ENCODE data around the gene TENT5A. TPM values are rescaled to one million over a fixed set of nuclear protein-coding genes. Genes with fewer than 3 reads are reported as not detected.
"Not testable (repeated sequence)": the region's sequence is repeated elsewhere in the genome, so short reads cannot be mapped to it uniquely, and the experiment has no call there.

TENT5A gene
- total RNA-seq, 4 donors from 2014 or later = 5.6 to 42.1 (median 34.2) TPM

DNA sequence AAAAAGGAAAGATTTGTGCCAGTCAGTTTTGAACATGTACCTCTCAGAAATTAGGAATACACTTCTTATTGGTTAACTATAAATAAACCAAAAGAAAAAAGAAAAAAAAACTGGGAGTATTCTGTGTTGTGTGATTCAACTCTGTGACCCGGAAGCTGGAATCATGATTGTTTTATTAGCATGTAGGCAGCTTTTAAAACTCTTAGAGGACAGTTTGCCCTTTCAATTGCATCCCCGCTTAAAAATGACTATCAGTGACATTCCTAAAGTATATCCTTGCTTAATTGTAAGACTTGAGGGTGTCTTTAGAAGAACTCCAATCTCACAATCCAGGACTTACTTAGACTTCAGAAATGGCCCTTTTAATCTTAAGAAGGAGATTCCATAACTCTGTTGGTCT lies 29.1 kb upstream of the TENT5A start:
- no peak overlapping the region for H3K4me3 ChIP-seq
- H3K4me1 ChIP-seq = peaks cover 0 to 13% (median 1%) of the 10 kb centered on the region in 4 donors
- H3K27me3 ChIP-seq = no peaks in the 10 kb centered on the region
- TF ChIP-seq POLR2AphosphoS5 (IDR thresholded peaks at IDR 0.05) (no peak), POLR2A (IDR thresholded peaks at IDR 0.05) (no peak), EP300 (IDR thresholded peaks at IDR 0.05; ENCODE audit: low read depth) (no peak)
- TF ChIP-seq, protein P1, sequence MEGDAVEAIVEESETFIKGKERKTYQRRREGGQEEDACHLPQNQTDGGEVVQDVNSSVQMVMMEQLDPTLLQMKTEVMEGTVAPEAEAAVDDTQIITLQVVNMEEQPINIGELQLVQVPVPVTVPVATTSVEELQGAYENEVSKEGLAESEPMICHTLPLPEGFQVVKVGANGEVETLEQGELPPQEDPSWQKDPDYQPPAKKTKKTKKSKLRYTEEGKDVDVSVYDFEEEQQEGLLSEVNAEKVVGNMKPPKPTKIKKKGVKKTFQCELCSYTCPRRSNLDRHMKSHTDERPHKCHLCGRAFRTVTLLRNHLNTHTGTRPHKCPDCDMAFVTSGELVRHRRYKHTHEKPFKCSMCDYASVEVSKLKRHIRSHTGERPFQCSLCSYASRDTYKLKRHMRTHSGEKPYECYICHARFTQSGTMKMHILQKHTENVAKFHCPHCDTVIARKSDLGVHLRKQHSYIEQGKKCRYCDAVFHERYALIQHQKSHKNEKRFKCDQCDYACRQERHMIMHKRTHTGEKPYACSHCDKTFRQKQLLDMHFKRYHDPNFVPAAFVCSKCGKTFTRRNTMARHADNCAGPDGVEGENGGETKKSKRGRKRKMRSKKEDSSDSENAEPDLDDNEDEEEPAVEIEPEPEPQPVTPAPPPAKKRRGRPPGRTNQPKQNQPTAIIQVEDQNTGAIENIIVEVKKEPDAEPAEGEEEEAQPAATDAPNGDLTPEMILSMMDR (IDR thresholded peaks at IDR 0.05) = no peak
- in situ Hi-C loops (cut with MboI; ENCODE audit: low pct_ligation_motif_present in 1 of 4, low pct_unique_long_range_greater_than_20kb in 1 of 4, low sequenced_read_pairs in 3 of 4) (no loop called here), intact Hi-C loops (cut with DNase I; ENCODE audit: low total_unique reads) (no loop called here)
- no peaks in the 10 kb centered on the region for H3K9me3 ChIP-seq
- DNase-seq = no peak
- no peak overlapping the region for H3K27ac ChIP-seq
- H3K36me3 ChIP-seq = no peaks in the 10 kb centered on the region
- WGBS, 2 donors (ENCODE audit: low coverage in 1 of 2) = 44 to 55% methylated on average over 2 of the region's 2 CpGs

DNA sequence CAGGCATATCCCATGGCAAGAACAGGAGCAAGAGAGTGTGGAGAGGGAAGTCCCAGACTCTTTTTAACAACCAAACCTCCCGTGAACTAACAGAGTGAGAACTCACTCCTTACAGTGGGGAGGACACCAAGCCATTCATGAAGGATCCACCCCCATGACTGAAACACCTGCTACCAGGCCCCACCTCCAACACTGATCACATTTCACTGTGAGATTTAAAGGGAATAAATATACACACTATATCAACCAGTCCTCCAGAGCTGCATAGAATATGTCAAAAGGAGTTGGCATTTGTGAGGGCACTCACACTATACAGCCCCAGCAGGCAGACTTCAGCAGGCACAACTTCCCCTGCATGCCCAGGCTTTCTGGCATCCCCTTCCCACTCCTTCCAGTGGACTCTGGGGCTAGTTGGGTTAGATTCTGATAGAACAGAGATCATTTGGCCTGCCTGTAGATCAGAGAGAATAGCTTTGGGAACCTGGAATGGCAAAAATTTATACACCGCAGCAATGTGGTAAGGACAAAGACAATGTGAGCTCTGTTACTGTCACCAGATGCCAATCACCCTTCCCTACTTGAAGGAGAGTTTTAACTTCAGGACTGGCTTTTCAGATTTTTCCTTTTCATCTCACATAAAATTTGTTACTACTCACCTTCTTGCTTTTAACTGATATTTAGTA lies 25.2 kb upstream of the TENT5A start:
- 83 to 90% methylated on average over 1 to 2 of the region's 2 CpGs for WGBS, 2 donors (ENCODE audit: low coverage in 1 of 2)
- peaks cover 0 to 17% (median 4%) of the 10 kb centered on the region in 4 donors for H3K4me1 ChIP-seq
- H3K9me3 ChIP-seq = no peaks in the 10 kb centered on the region
- in situ Hi-C loops (cut with MboI; ENCODE audit: low pct_ligation_motif_present in 1 of 4, low pct_unique_long_range_greater_than_20kb in 1 of 4, low sequenced_read_pairs in 3 of 4) = no loop called here
- TF ChIP-seq, protein P1 (IDR thresholded peaks at IDR 0.05) = no peak
- TF ChIP-seq EP300 (IDR thresholded peaks at IDR 0.05; ENCODE audit: low read depth) = no peak
- TF ChIP-seq POLR2A (IDR thresholded peaks at IDR 0.05) = no peak
- no peak for TF ChIP-seq POLR2AphosphoS5 (IDR thresholded peaks at IDR 0.05)
- no peaks in the 10 kb centered on the region for H3K36me3 ChIP-seq
- intact Hi-C loops (cut with DNase I; ENCODE audit: low total_unique reads) = no loop called here
- H3K27ac ChIP-seq = no peak overlapping the region
- H3K27me3 ChIP-seq = no peaks in the 10 kb centered on the region
- no peak overlapping the region for H3K4me3 ChIP-seq
- no peak for DNase-seq

- H3K27ac ChIP-seq; H3K9me3 ChIP-seq; DNase-seq; in situ Hi-C loops (cut with MboI; ENCODE audit: low pct_ligation_motif_present in 1 of 4, low pct_unique_long_range_greater_than_20kb in 1 of 4, low sequenced_read_pairs in 3 of 4); intact Hi-C loops (cut with DNase I; ENCODE audit: low total_unique reads); H3K4me1 ChIP-seq; H3K27me3 ChIP-seq; H3K36me3 ChIP-seq; H3K4me3 ChIP-seq: not testable (repeated sequence)
- 75 to 78% methylated on average over 1 to 4 of the region's 4 CpGs for WGBS, 2 donors (ENCODE audit: low coverage in 1 of 2)
Measured at GRCh38 chr6:81776219-81776618, 23.7 kb upstream of the TENT5A start.

DNA sequence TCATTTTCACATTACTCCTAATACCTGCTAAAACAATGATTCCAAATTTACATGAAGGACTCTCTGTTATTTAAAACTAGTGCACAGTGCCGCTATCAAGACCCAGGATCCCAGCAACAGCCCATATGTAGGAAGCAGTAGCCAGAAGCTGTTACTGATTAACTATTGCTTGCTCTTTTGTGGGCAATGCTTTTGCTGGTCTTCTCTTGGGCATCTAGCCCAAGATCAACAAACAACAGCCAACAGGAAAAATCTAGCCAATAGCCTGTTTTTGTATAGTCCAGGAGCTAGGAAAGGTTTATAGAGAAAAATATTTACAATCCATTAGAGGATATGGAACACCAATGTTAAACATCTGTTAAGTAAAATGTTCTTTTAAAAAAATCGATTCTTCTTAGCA lies 22.1 kb upstream of the TENT5A start:
- peaks cover 0 to 7% (median 3%) of the 10 kb centered on the region in 4 donors for H3K4me1 ChIP-seq
- no peak for DNase-seq

More for the DNA sequence above, 22.1 kb upstream of the TENT5A start:
- Histone ChIP-seq H3K27me3 (no peaks in the 10 kb centered on the region), H3K27ac (no peak overlapping the region), H3K36me3 (no peaks in the 10 kb centered on the region), H3K9me3 (no peaks in the 10 kb centered on the region), H3K4me3 (no peak overlapping the region)
- TF ChIP-seq, protein P1 (IDR thresholded peaks at IDR 0.05) = no peak
- TF ChIP-seq POLR2AphosphoS5 (IDR thresholded peaks at IDR 0.05) = no peak
- WGBS, 2 donors (ENCODE audit: low coverage in 1 of 2) = 52 to 56% methylated on average over 2 of the region's 2 CpGs
- in situ Hi-C loops (cut with MboI; ENCODE audit: low pct_ligation_motif_present in 1 of 4, low pct_unique_long_range_greater_than_20kb in 1 of 4, low sequenced_read_pairs in 3 of 4) (loop anchor here in 1 of 4 donors (25.0 kb wide), 2 partner anchors 1162 to 1637 kb away; no protein-coding TSS in a partner anchor), intact Hi-C loops (cut with DNase I; ENCODE audit: low total_unique reads) (no loop called here)
